CD4-positive, alpha-beta T cell treated with Interleukin-6 for 4 hours (primary cell): ENCODE measurements around the gene WNK4.
A peak's percentile ranks its signal among the peaks of the same experiment; 100 is the strongest.

Experiments used
- DNase-seq: peaks from one replicate; pipeline ENCODE4 v3.0.0-alpha.2; 2020; ENCODE audit warnings: mixed read lengths

WNK4 gene

GRCh38 chr17:42797067-42798007 is 16.9 kb downstream of the WNK4 start:
- no peak for DNase-seq

DNA sequence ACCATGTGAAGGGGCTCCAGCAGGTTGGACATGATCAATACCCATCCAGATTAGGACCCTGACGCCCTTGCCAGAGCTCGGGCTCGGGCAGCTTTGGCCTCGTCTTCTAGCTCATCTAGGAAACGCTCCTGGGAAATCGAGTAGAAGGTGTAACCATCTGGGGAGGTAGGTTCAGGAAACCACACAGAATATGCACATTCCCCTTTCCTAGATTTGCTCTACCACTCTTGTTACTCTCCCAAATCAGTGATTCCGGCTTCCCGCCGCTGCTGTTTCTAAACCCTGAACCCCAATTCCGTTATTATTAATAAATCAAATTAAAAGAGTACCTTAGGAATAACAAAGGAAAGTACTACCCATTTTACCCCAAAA is 17.6 kb downstream of the WNK4 start:
- DNase-seq: no peak

- peak; percentile 78 for DNase-seq
Measured at GRCh38 chr17:42798383-42799380, 18.3 kb downstream of the WNK4 start, which contains the start of the genes CNTD1 and COA3. TSS of gene CNTD1 (plus strand) at chr17:42798861. CDS start at chr17:42799068, 207 bp downstream. TSS of gene COA3 (minus strand) at chr17:42798704. CDS start at chr17:42798681, 23 bp downstream.

DNA sequence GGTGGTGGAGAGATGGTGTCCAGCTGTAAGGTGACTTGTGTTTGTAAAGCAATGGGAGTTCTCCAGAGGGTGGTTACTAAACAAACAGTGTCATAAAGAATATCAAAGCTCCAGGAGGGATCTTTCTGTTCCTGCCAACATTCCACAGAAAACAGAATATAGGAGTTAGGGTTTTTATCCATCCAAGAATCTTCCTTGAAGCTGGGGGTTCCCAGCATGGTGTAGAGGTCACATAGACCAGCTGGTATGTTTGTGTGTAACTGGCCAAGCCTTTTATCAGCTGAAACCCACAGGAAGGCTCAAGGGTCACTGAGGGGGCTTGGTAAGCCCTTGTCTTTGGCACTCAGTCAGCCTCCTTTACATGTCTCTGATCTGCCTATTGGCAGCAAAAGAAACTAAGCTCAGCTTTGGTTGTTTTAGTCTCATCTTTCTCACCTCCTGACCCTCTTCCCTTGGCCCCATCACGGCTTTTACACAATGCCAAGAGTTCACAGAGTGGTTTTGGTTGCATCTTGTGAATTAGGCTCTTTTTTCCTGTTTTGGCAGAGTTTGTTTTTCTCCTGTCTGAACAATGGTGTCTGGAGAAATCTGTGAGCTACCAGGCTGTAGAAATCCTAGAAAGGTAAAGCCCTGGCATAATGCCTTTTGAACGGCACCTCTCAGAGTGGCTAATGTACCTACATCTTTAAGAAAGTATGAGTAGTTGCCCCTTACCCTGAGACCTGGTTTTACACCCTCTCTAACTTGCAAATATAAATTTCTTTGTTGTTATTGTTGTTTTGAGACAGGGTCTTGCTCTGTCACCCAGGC is 22.9 kb downstream of the WNK4 start:
- no peak for DNase-seq

GRCh38 chr17:42804918-42805367 is 24.5 kb downstream of the WNK4 start:
- no peak for DNase-seq

DNA sequence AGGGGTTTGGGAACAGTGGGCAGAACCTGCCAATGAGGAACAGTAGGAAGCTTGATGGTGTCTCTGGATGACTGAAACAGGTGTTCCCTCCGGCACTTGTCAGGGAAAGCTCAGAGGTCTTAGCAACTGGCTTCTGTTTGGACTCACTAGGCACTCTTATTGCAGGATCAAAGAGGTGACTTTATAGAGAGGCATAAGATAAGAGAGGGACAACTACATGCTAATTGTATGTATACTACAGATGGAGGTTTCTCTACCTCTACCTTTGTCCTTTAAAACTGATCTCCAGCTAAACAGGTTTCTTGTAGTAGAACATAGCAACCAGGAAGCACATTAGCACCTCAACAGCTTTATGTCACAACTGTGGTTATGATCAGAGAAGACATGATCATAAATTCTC is 25.8 kb downstream of the WNK4 start:
- no peak for DNase-seq

DNA sequence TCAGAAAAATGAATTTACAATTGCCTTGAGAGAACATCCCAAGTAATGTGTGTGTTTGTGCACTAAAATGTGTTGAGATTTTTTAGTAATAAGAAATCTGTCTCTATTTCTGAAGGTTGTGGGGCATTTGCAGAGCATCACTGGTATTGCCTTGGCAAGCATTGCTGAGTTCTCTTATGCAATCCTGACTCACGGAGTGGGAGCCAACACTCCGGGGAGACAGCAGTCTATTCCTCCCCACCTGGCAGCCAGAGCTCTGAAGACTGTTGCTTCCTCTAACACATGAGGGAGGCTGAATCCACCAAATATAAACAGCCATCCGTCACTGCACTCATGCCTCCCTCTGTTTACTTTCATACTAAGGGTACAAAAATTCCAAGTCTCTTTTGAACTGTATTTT is 28.8 kb downstream of the WNK4 start:
- no peak for DNase-seq

DNA sequence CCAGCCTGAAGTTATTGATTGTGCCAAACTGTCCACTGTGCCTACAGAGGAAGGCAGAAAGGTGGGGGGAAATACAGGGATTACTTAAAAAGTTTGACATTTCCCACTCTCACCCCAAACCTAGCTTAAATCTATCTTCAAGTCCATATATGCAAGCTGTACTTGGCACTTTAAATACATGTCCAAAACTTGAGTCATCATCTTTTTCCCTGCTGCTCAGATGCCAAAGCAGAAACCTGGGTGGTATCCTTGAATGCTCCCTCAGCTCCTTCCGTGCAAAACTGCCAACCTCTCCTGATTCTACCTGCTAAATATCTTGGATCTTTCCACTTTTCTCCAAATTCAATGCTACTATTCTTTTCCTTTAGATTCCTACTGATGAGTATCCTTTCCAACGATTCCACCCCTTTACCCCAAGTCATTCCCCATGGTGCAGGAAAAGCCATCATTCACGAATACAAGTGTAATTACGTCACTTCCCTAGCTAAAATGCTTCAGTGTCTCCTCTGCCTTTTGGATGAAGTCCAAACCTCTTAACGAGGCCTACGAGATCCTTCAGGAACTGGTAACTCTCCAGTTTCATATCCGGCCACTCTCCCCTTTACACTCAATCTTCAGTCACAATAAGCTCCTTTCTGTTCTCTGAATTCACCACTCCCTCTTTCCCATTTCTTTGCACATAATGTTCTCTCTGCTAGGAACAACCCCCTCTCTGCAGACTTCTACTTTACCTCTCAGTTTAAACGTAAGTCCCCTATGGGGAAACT is 34.4 kb downstream of the WNK4 start:
- no peak for DNase-seq

DNA sequence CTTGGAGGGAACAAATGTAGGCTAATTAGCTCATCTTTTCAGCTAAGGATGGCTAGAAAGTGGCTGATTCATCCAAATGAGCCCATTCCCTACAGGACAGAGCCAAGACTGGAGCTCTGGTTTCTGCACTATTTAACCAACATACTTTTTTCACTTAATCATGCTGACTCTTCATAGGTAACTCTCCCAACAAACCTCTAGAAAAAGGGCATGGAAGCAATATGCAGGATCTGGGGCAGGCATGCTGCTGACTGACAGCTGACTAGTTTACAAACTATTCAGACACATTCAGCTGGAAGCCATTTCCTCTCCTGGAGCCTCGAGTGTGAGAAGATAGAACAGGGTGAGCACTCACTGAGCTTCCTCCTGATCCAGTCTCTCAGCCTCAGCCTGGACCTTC is 37.5 kb downstream of the WNK4 start:
- no peak for DNase-seq

GRCh38 chr17:42818379-42818778 is 38.0 kb downstream of the WNK4 start:
- no peak for DNase-seq

DNA sequence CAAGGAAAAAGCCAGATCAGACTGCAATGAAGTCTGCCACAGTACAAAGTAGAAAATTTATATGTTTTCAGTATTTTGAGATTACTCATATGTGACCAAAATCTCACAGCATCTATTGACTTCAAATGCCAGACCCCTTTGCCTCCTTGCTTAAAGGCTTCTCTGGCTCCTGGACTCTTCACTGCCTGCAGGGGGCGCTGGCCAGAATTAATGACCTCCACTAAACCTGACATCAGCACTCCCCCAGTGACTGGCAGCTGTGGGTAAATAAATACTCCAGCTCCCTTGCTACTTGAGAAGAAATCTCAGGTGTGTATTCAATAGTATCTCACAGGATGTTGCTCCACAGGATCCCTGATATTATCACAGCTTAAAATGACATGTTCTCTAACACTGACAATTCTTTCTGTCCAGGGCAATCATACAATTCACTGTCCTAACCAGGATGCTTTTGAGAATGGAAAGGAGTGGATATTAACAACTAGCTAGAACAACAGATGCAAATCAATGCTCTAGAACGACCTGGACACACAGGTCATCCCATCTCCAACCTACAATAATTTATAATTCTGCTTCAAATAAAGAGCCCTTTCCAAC is 39.6 kb downstream of the WNK4 start:
- peak; percentile 66 for DNase-seq

DNA sequence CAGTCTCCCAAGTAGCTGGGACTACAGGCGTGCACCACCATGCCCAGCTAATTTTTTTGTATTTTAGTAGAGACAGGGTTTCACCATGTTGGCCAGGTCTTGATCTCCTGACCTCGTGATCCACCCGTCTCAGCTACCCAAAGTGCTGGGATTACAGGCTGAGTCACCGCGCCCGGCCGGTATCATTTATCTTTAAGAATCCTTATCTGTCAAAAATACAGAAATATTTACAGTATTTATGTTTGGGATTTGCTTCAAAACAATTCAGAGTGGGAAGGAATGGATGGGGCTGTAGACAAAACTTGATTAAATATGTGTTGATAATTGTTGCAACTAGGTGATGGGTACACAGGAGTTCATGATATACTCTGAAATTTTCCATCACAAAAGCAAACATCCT is 40.8 kb downstream of the WNK4 start:
- DNase-seq: no peak

DNA sequence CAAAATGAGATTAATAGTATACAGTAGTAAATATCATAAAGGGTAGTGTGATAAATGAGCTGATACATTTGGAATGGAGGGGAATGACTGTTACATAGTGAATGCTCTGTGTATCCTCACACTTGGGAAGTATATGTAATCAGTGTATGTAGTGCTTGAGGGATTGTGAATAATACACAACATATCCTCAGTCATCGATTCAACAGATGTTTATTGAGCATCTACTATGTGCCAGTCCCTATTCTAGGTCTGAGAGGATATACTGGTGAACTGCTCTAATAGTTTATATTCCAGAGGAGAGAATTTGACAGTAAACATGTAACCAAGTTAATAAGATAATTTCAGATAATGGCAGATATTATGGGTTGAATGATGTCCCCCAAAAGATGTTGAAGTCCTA is 47.1 kb downstream of the WNK4 start:
- no peak for DNase-seq

GRCh38 chr17:42830971-42831370 is 50.6 kb downstream of the WNK4 start:
- DNase-seq: no peak

GRCh38 chr17:42832213-42832933 is 52.0 kb downstream of the WNK4 start:
- DNase-seq: peak; percentile 14

DNA sequence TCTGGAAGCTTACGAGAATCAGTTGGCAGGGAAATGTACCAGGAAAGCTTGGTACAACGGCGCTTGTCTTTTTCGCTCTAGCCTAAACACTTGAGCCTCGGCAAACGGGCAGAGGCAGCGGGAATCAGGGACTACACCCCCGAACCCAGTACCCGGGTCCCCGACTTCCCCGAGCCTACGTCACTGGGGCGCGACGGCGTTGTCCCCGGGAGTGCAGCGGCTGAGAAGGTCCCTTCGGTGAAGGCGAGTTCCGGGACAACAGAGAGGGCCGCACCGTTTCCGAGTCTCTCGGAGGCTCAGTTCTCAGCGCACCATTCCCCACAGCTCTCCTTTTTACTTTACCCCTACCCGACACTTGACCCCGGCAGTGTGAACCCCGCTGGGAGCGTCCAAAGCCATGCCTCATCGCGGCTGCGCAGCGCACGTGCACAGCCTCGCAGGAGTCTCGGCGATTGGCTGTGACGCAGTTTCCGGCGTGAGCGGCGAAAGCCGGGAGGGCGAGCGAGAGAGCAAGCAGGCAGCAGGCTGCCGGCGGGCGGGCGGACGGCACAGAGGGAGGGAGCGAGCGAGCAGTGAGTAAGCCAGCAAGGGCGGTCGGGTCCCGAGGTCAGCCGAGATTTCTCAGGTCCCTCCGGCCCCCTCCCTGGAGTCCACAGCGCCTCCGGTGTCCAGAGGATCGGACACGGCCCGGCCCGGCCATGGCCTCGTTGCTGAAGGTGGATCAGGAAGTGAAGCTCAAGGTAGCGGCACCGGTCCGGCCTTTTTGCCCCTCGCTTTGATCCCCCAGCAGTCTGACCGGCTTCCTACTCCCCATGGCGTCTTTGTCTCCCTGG is 52.7 kb downstream of the WNK4 start, which contains the start of gene PSME3:
Gene PSME3, plus strand, starts transcription at position 464 of the 833 bp plus-strand sequence. Its CDS starts 235 bp downstream, at position 699.
- DNase-seq: peak; percentile 91

DNA sequence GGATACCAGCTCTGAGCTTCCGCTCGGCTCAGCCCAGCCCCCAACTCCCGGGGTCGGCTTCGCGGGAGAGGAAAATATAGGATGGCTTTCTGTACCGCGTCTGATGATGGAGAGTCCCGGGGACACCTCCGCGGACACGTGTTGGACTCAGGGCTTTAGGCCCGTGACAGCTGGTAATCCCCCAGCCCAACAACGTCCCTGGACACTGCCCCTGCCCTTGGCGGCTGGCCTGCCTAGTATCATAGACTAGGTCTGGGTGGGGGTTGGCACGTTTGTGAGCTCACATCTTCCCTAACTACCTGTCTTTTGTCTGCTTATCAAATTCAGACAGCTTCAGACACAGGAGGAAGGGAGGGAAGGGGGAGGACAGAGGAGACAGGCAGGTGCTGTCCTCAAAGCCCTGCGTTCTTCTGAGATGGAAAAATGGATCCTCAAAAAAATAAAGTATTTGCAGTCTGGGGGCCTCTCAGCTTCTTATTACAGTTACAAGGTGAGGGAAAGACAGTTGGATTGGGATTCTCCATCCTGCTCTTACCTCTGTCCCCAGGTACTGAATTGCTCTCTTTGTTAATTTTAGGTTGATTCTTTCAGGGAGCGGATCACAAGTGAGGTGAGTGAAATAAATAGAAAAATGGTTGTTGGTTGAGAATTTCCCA is 53.5 kb downstream of the WNK4 start:
- no peak for DNase-seq

DNA sequence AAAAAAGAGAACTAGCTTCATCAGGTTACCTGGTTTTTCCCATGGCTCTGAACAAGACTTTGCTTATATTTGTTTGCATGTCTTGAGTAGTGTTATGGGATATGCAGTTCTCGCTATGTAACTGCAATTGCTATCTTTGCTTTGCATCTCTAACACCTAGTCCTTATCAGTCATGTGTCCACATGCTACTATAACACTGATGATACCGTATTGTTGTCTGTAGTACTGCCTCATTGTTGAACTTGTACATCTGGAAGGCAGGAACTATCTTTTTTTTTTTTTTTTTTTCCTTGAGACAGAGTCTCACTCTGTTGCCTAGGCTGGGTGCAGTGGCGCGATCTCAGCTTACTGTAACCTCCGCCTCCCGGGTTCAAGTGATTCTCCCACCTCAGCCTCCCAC is 55.3 kb downstream of the WNK4 start:
- no peak for DNase-seq
